ENCODE measurements around the gene FOXK1.

GRCh38 chr7:4737300-4737699, 55.2 kb downstream of the FOXK1 start:
- TF ChIP-seq POLR2AphosphoS5 (IDR thresholded peaks at IDR 0.05; ENCODE audit: borderline replicate concordance, low read depth, low read length) (no peak), EZH2 (IDR thresholded peaks at IDR 0.05) (no peak), FOXP2 (optimal IDR thresholded peaks at IDR 0.05; ENCODE audit: control extremely low read depth, extremely low read length, insufficient read depth) (no peak)
